Breast epithelium (tissue), 3 donors: ENCODE results near the gene REX1BD.

ENCODE experiments used
- POLR2A ChIP-seq: fragments of 450-650 bp; IDR thresholded peaks from one replicate; pipeline ENCODE4 v1.6.1; 2016; ENCODE audit warnings: antibody characterized with exemption, mild to moderate bottlenecking, moderate library complexity
- TF ChIP-seq, protein P1 (sequence below), 3 donors: fragments of 450-650 bp; IDR thresholded peaks; one replicate each; pipeline ENCODE4 v1.5.1; 2016 to 2017; ENCODE audit warnings: antibody characterized with exemption in 3 of 3, mild to moderate bottlenecking in 3 of 3, moderate library complexity in 3 of 3

DNA sequence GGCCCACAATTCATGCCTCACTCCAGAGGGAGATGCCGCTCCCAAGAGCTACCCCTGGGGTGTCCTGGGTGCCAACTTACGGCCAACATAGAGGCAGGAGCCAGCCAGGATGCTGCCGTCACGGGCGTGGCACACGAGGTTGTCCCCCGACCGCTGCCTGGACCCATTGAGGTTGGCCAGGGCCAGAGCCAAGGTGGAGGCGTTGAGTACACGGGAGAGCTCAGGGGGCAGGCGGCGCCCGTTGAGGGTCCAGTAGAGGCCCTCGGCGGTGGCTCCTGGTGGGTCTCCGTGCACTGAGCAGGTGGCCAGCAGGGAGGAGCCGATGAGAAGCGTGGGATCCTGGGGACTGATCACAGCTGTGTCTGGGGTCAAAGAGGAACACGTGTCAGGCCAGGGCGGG is 10.9 kb downstream of the REX1BD start:
- TF ChIP-seq, protein P1, sequence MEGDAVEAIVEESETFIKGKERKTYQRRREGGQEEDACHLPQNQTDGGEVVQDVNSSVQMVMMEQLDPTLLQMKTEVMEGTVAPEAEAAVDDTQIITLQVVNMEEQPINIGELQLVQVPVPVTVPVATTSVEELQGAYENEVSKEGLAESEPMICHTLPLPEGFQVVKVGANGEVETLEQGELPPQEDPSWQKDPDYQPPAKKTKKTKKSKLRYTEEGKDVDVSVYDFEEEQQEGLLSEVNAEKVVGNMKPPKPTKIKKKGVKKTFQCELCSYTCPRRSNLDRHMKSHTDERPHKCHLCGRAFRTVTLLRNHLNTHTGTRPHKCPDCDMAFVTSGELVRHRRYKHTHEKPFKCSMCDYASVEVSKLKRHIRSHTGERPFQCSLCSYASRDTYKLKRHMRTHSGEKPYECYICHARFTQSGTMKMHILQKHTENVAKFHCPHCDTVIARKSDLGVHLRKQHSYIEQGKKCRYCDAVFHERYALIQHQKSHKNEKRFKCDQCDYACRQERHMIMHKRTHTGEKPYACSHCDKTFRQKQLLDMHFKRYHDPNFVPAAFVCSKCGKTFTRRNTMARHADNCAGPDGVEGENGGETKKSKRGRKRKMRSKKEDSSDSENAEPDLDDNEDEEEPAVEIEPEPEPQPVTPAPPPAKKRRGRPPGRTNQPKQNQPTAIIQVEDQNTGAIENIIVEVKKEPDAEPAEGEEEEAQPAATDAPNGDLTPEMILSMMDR (IDR thresholded peaks at IDR 0.05): no peak
- no peak for TF ChIP-seq POLR2A
